Left forelimb (tissue), 1 donor: ENCODE data around the gene ZNF189.
A peak's percentile ranks its signal among the peaks of the same experiment; 100 is the strongest.

Experiments used
- DNase-seq: peaks from one replicate; pipeline ENCODE4 v3.0.0-alpha.2; 2018; ENCODE audit warnings: low spot score

Gene ZNF189

GRCh38 chr9:101398068-101398929 lies at the start of gene ZNF189, which contains the start of gene MRPL50:
Gene ZNF189 (plus strand): TSS chr9:101398851. CDS start chr9:101399157, 306 bp downstream.
Gene MRPL50 (minus strand): TSS chr9:101398618. CDS start chr9:101398592, 26 bp downstream.
- DNase-seq, result peak; percentile 97

- DNase-seq, result no peak
Measured at GRCh38 chr9:101350285-101350684, 48.4 kb upstream of the ZNF189 start.

- DNase-seq, result no peak
Measured at GRCh38 chr9:101352892-101353463, 45.7 kb upstream of the ZNF189 start.

- no peak for DNase-seq
Measured at GRCh38 chr9:101353683-101354082, 45.0 kb upstream of the ZNF189 start.

- DNase-seq, result no peak
Measured at GRCh38 chr9:101354143-101354764, 44.4 kb upstream of the ZNF189 start.

- no peak for DNase-seq
Measured at GRCh38 chr9:101354765-101355708, 43.6 kb upstream of the ZNF189 start.

- DNase-seq, result no peak
Measured at GRCh38 chr9:101356619-101357018, 42.0 kb upstream of the ZNF189 start.

- DNase-seq, result no peak
Measured at GRCh38 chr9:101359679-101360078, 39.0 kb upstream of the ZNF189 start.

GRCh38 chr9:101360647-101361046 lies 38.0 kb upstream of the ZNF189 start:
- no peak for DNase-seq

- DNase-seq, result no peak
Measured at GRCh38 chr9:101362450-101362849, 36.2 kb upstream of the ZNF189 start.

GRCh38 chr9:101365181-101365580 lies 33.5 kb upstream of the ZNF189 start:
- DNase-seq, result no peak

- DNase-seq, result no peak
Measured at GRCh38 chr9:101366038-101366756, 32.5 kb upstream of the ZNF189 start.

GRCh38 chr9:101367323-101367722 lies 31.3 kb upstream of the ZNF189 start:
- DNase-seq, result no peak

GRCh38 chr9:101369286-101369685 lies 29.4 kb upstream of the ZNF189 start:
- DNase-seq, result no peak

GRCh38 chr9:101369884-101370531 lies 28.6 kb upstream of the ZNF189 start:
- DNase-seq, result no peak

GRCh38 chr9:101371813-101372212 lies 26.8 kb upstream of the ZNF189 start:
- DNase-seq, result no peak

- no peak for DNase-seq
Measured at GRCh38 chr9:101372327-101373118, 26.1 kb upstream of the ZNF189 start.

GRCh38 chr9:101375546-101375945 lies 23.1 kb upstream of the ZNF189 start:
- DNase-seq, result no peak

GRCh38 chr9:101376111-101376848 lies 22.4 kb upstream of the ZNF189 start:
- DNase-seq, result no peak
